Pancreas (tissue), 10 donors: ENCODE measurements around the gene GALM. TPM values are rescaled to one million over a fixed set of nuclear protein-coding genes. Genes with fewer than 3 reads are reported as not detected.
"Not testable (repeated sequence)": the region's sequence is repeated elsewhere in the genome, so short reads cannot be mapped to it uniquely, and the experiment has no call there.

Experiments
- ATAC-seq, 4 donors: fragments of 200-7000 bp; cut with Tn5 transposase; one replicate each; pipeline versions ENCODE4 v1.8.0 to v1.9.1; 2020; ENCODE audit warnings: mild to moderate bottlenecking in 4 of 4, moderate library complexity in 4 of 4
- DNase-seq, 6 donors: peaks; one replicate each; pipeline ENCODE4 v3.0.0-alpha.2; 2020
- FAIRE-seq: peaks from 2 replicates; lab custom pipeline; 2012; peaks lifted over from hg19 to GRCh38; lab: Jason Lieb, UNC
- H3K27ac ChIP-seq, 4 donors: fragments of 200-600 bp; sonication (generic); 1 replicate in 3 of 4; 2 replicates in 1 of 4; pipeline versions ENCODE4 v1.5.0 to v1.8.0; 2020
- H3K27me3 ChIP-seq, 4 donors: fragments of 200-600 bp; one replicate each; pipeline ENCODE4 v1.8.0; 2021
- H3K36me3 ChIP-seq, 3 donors: fragments of 200-600 bp; sonication (generic) in 1 of 3; one replicate each; pipeline versions ENCODE4 v1.5.0 to v1.8.0; 2020 to 2021
- H3K4me1 ChIP-seq, 3 donors: fragments of 200-600 bp; one replicate each; pipeline ENCODE4 v1.8.0; 2021
- H3K4me3 ChIP-seq, 4 donors: fragments of 200-600 bp; sonication (generic) in 2 of 4; one replicate each; pipeline versions ENCODE4 v1.5.0 to v1.8.0; 2020 to 2021
- H3K9me3 ChIP-seq, 4 donors: fragments of 200-600 bp; one replicate each; pipeline ENCODE4 v1.8.0; 2021
- WGBS, 2 donors: extraction: QIAGEN DNeasy Blood & Tissue Kit; methylation state at CpG; one replicate each; pipeline ENCODE4 v1.1.7; 2013; 5-methylcytosine and 5-hydroxymethylcytosine counted together
- intact Hi-C, 3 donors: fragments of 100-400 bp; cut with DNase I; formaldehyde crosslinking; loops; one replicate each; pipeline versions ENCODE4 v1.11.1 to v1.14.2; 2022
- polyA plus RNA-seq, 2 donors: library from polyadenylated mRNA; stranded (reverse); fragments of 200-250 nt; gene quantifications; one replicate each; pipeline ENCODE4 v1.2.3, GENCODE V29; 2013
- total RNA-seq, 6 donors: library from RNA; stranded (reverse); fragmentation: NEBNext Ultra II Directional in 4 of 6; extraction: Animal tissue kit (Norgen Biotek cat#: 25700) in 4 of 6; gene quantifications; one replicate each; pipeline versions ENCODE4 v1.2.1 to v1.2.4, GENCODE V29; 2021 to 2023
- TF ChIP-seq, protein P1 (sequence below), 4 donors: fragments of 200-600 bp; sonication (generic) in 3 of 4; IDR thresholded peaks; one replicate each; pipeline versions ENCODE4 v1.5.0 to v1.8.0; 2021; ENCODE audit warnings: antibody characterized with exemption in 4 of 4
- donor health status: healthy with polysubstance abuse.
- donor health status: DM: no; HTN: no; CAD: no; lungs with moderate emphysema.
- donor health status: DM: no; HTN: no; CAD: no.
- donor health status: control.
- donor health status: control.
- donor health status: Bipolar disorder and iron deficiency.
- donor health status: DM: yes; HTN: yes; CAD: no.
- donor health status: DM: no; HTN: no; CAD: no.
- donor health status: DM: no; HTN: no; CAD: no.
- donor health status: DM: yes; HTN: yes; CAD: no.

The GALM gene
- total and polyA plus RNA-seq, 8 donors: 5.4 to 10.9 (median 7.4) TPM

DNA sequence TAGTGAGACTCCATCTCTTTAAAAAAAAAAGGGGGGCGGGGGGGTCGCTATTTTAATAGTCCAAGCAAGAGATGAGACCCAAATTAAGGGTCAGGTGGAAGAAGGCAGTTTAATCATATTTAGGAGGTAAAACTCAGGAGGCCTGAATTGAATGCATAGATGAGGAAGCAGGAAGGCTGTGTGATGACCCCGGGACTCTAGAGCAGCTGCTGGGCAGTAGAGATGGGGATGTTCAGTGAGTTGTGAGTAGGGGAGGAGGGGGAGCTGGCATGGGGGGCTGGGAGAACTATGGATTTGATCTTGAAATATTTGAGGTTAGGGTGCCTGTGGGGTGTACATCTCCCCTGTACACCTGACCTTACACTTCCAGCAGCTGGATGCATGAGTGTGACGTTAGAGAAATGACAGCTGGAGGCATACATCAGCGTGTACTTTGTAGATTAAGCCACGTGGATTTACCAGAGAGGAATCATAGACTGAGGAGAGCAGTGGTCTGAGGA is 41.0 kb downstream of the GALM start:
- no peak for DNase-seq
- no peak for FAIRE-seq
- no peak overlapping the region for H3K27ac ChIP-seq
- no peak overlapping the region for H3K4me3 ChIP-seq
- WGBS, 2 donors: 70 to 77% methylated on average over 6 of the region's 6 CpGs
- no peaks in the 10 kb centered on the region for H3K27me3 ChIP-seq
- H3K4me1 ChIP-seq: no peaks in the 10 kb centered on the region
- H3K36me3 ChIP-seq: no peaks in the 10 kb centered on the region
- TF ChIP-seq, protein P1, sequence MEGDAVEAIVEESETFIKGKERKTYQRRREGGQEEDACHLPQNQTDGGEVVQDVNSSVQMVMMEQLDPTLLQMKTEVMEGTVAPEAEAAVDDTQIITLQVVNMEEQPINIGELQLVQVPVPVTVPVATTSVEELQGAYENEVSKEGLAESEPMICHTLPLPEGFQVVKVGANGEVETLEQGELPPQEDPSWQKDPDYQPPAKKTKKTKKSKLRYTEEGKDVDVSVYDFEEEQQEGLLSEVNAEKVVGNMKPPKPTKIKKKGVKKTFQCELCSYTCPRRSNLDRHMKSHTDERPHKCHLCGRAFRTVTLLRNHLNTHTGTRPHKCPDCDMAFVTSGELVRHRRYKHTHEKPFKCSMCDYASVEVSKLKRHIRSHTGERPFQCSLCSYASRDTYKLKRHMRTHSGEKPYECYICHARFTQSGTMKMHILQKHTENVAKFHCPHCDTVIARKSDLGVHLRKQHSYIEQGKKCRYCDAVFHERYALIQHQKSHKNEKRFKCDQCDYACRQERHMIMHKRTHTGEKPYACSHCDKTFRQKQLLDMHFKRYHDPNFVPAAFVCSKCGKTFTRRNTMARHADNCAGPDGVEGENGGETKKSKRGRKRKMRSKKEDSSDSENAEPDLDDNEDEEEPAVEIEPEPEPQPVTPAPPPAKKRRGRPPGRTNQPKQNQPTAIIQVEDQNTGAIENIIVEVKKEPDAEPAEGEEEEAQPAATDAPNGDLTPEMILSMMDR (IDR thresholded peaks at IDR 0.05): no peak
- no peaks in the 10 kb centered on the region for H3K9me3 ChIP-seq
- intact Hi-C loops: no loop called here
- ATAC-seq: no peak

GRCh38 chr2:38708491-38708890 is 42.6 kb downstream of the GALM start:
- H3K27ac ChIP-seq, intact Hi-C loops, DNase-seq, FAIRE-seq, H3K4me1 ChIP-seq, H3K36me3 ChIP-seq, H3K4me3 ChIP-seq, ATAC-seq, H3K9me3 ChIP-seq, H3K27me3 ChIP-seq: not testable (repeated sequence)
- 89 to 97% methylated on average over 9 of the region's 9 CpGs for WGBS, 2 donors

- intact Hi-C loops: no loop called here
- DNase-seq (no peak), FAIRE-seq (no peak), ATAC-seq (no peak)
- Histone ChIP-seq H3K4me1 (no peaks in the 10 kb centered on the region), H3K4me3 (no peak overlapping the region), H3K27me3 (no peaks in the 10 kb centered on the region), H3K36me3 (no peaks in the 10 kb centered on the region), H3K9me3 (no peaks in the 10 kb centered on the region), H3K27ac (no peak overlapping the region)
- TF ChIP-seq, protein P1 (IDR thresholded peaks at IDR 0.05): no peak
- WGBS, 2 donors: 85 to 86% methylated on average over 12 of the region's 12 CpGs
These were observed 43.1 kb downstream of the GALM start for GRCh38 chr2:38708900-38709566.

DNA sequence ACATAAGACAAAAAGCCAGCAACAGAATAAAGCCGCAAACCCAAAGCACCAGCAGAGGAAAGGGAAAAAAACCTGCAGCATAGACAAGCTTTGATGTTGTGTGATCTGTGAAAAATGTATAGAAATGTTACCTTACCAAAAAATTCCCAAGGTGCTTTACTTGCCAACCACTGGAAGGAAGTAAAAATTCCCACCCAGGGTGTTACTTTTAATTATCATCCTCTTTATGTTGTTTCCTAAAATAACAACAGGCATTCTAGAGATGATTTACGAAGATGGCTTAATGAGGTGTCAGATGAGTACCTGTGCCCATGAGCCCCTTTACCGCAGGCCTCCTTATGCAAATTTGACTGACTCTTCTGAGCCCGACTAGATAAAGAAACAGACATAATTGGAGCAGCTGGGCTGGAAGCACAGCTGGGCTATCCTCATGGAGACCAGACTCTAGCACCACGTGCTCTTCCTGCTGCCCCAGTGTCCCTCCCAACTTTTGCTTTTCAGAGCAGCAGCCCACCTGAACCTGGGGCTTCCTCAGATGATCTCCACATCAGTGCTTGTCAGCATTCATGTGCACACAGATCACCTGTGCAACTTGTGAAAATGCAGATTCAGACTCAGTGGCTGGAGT is 43.8 kb downstream of the GALM start:
- ATAC-seq (no peak), DNase-seq (no peak), FAIRE-seq (no peak)
- Histone ChIP-seq H3K9me3 (no peaks in the 10 kb centered on the region), H3K27me3 (no peaks in the 10 kb centered on the region), H3K4me3 (no peak overlapping the region), H3K27ac (no peak overlapping the region), H3K36me3 (no peaks in the 10 kb centered on the region), H3K4me1 (no peaks in the 10 kb centered on the region)
- intact Hi-C loops: no loop called here
- TF ChIP-seq, protein P1 (IDR thresholded peaks at IDR 0.05): no peak
- 78 to 79% methylated on average over 5 of the region's 5 CpGs for WGBS, 2 donors

DNA sequence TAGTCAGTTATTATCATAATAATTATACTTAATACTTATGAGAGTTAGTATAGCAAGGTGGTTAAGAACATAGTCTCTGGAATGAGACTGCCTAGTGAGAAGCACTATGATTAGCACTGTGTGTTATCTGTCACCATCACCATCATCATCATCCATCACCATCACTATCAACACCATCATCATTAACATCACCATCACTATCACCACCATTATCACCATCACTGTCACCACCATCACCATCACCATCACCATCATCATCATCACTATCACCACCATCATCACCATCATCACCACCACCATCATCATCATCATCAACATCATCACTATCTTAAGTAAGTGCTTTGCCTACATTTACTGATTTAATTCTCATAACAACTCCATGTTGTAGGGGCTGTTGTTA is 45.6 kb downstream of the GALM start:
- H3K36me3 ChIP-seq: no peaks in the 10 kb centered on the region
- no peaks in the 10 kb centered on the region for H3K9me3 ChIP-seq
- no peak for FAIRE-seq
- no peak for ATAC-seq
- DNase-seq: no peak
- intact Hi-C loops: no loop called here
- peaks cover 0 to 4% (median 0%) of the 10 kb centered on the region in 3 donors for H3K4me1 ChIP-seq
- no peaks in the 10 kb centered on the region for H3K27me3 ChIP-seq
- TF ChIP-seq, protein P1 (IDR thresholded peaks at IDR 0.05): no peak
- H3K4me3 ChIP-seq: no peak overlapping the region
- H3K27ac ChIP-seq: no peak overlapping the region
